HG03469 (cell line): Measurements from ENCODE around the gene ZNF558.
"Not testable (repeated sequence)": the region's sequence is repeated elsewhere in the genome, so short reads cannot be mapped to it uniquely, and the experiment has no call there.

ENCODE experiments used
- ATAC-seq: cut with Tn5 transposase; IDR thresholded peaks from one replicate; pipeline ENCODE4 v1.9.1; 2021; ENCODE audit warnings: mild to moderate bottlenecking, moderate library complexity, moderate number of reproducible peaks; ENCODE audit not compliant: unreplicated experiment

Gene ZNF558

DNA sequence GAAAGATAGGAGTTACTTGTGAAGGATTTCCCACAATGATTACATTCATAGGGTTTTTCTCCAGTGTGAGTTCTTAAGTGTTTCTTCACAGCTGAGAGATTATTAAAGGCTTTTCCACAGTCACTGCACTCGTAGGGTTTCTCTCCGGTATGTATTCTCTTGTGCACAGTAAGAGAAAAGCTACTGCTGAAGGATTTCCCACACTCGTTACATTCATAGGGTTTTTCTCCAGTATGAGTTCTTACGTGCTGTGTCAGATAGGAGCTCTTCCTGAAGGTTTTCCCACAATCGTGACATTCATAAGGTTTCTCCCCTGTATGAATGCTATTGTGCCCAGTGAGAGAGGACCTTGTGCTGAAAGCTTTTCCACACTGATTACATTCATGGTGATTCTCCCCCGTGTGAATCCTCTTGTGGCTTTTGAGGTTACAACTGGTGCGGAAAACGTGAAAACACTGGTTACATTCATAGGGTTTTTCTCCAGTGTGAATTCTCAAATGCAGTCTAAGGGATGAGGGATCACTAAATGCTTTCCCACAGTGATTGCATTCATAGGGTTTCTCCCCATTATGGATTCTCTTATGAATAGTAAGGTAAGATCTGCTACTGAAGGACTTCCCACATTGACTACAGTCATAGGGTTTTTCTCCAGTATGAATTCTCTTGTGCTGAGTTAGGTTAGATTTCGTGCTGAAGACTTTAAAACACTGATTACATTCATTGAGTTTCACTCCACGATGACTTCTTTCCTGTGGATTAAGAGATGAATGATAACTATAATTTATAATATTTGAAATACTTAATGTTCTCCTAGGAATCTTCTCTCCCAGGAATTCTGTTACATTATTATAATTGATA lies 20.6 kb downstream of the ZNF558 start:
- ATAC-seq = no peak

DNA sequence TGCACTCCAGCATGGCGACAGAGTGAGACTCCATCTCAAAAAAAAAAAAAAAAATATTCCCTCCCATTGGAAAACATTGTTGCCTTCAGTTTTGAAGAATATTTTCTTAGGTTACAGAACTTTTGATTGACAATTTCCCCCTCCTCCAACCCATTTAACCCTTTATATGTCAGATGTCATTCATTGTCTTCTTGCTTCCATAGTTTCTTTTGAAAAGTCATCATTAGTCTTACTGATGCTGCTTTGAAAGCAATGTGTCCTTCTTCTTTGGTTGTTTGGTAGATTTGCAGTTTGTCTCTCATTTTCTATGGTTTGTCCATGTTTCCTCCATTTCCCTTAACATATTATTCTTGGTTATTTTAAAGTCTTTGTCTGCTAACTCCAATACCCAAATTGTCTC lies 25.4 kb downstream of the ZNF558 start:
- no peak for ATAC-seq

DNA sequence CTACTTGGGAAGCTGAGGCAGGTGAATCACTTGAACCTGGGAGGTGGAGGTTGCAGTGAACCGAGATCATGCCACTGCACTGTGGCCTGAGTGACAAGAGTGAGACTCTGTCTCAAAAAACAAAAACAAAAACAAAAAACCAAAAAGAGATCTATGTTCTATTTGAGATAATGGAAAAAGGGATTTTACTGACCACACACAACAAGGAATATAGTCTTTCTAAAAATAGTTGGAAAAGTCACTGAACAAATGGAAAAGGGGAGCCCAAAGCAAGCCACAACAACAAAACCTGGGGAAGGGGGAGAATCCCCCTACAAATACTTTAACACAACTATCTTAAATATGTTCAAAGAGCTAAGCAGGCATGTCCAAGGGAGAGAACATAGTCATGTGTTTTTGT lies 37.3 kb downstream of the ZNF558 start:
- no peak for ATAC-seq

DNA sequence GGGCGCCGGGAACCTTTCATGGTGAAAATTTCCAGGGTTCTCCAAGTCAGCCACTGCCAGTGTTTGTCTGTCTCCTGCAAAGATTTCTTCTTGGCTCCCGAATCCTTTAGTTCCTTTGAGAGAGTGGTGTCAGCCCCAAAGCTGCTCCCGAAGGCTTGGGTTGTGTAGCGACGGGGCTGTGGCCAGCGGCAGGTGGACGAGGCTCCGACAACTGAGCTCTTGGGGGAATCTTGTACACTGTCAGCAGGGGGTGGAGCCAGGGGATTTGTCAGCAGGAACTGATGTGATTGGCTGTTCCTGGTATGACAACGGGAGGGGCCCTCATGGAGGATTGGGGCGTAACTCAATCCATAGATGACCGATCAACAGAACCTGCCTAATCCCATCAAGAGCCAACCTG lies 58.5 kb downstream of the ZNF558 start:
- ATAC-seq = not testable (repeated sequence)

DNA sequence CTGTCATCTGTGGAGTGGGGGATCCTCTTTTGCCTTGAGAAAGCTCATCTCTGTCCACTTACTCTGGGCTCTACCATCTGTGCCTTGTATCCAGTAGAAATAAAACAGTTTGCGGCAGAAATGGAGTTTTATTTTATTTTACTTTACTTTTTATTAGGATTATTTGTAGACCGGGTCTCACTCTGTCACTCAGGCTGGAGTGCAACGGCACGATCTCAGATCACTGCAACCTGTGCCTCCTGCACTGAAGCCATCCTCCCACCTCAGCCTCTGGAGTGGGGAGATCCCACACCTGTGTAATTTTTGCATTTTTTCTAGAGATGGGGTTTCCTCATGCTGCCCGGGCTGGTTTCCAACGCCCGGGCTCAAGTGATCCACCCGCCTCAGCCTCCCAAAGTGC lies 62.8 kb downstream of the ZNF558 start:
- not testable (repeated sequence) for ATAC-seq

DNA sequence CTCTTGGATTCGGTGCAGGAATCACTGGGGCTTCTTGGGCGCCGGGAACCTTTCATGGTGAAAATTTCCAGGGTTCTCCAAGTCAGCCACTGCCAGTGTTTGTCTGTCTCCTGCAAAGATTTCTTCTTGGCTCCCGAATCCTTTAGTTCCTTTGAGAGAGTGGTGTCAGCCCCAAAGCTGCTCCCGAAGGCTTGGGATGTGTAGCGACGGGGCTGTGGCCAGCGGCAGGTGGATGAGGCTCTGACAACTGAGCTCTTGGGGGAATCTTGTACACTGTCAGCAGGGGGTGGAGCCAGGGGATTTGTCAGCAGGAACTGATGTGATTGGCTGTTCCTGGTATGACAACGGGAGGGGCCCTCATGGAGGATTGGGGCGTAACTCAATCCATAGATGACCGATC lies 64.8 kb downstream of the ZNF558 start:
- not testable (repeated sequence) for ATAC-seq
